ENCODE measurements around the gene MRPL24.
A peak's percentile ranks its signal among the peaks of the same experiment; 100 is the strongest.

The MRPL24 gene

DNA sequence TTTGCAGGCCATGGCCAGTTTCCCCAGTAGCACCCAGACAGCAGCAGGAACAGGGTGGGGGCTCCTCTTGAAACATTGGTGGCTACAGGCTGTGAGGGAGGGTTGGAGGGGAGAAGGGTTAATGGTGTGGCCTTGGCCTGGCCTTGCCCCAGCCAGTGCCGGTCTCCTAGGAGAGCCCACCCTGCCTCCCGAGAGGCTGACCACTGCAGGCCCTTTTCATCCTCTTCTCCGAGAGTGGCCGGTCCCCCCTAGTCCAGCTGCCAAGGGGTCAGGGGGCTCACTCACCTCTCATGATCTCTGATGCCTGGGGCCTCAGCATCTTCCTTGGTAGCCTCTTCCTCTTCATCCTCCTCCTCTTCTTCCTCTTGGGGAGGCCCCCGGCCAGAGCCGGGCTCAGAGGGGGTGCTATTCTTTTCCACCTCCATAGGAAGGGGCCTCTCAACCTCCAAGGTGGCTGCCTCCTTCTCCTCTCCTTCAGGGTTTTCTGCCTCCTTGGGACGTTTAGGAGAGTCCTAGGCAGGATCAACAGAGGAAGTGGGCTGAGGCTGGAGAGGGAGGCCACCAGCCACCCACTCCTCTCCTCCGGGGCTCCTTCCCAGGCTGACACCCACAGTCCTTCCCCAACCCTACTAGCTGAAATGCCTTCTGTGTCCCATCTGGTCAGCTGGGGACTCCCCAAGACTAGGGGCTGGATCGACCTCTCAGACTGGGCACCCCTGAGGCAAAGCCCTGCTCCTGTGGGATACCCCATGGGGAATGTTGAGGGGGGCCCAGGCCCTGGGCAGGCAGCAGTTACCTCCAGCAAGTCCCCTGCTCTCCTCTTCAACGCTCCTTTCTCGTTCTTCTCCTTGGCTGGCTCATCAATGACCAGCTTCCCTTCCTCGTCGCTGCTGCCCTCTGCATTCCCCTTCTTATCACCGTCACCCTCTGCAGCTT, 2.7 kb upstream of the MRPL24 start:
- DNase-seq, result no peak

DNA sequence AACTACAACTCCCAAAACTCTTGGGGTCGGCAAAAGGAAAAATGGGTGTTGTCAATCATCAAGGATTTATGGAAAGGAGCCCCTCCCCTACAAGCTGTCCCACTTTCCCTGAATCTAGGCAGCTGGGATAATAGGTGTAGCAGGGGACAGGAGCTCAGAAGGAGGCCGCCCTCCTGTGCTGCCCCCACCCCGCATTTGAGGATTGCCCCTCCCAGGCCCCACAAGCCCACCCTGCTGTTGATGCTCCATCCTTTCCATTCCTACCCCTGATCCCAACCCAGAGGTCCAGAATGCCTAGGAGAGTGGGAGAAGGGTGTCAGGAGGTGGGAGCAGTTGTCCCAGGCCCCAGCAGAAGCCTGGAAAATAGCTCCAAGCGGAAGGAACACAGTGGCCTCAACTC, 1.9 kb upstream of the MRPL24 start:
- no peak for DNase-seq

DNA sequence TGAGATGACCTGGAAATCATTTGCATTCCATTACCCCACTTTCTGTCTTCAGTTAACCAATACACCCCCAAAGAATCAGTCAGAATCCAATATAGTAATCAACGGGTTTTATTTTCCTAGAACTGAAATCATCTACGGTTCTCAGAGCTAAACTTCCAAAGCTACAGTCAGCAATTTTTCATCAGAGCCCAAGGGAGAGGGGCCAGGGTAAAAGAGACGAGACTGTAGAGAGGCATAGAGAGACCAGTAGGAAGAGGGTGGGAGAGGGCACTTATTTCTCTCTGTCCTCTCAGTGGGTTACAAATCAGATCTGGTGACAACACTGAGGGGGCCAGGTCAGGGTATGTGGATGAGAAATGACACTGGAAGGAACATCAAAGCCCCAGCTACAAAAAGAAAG, 1.1 kb upstream of the MRPL24 start:
- DNase-seq, result no peak

DNA sequence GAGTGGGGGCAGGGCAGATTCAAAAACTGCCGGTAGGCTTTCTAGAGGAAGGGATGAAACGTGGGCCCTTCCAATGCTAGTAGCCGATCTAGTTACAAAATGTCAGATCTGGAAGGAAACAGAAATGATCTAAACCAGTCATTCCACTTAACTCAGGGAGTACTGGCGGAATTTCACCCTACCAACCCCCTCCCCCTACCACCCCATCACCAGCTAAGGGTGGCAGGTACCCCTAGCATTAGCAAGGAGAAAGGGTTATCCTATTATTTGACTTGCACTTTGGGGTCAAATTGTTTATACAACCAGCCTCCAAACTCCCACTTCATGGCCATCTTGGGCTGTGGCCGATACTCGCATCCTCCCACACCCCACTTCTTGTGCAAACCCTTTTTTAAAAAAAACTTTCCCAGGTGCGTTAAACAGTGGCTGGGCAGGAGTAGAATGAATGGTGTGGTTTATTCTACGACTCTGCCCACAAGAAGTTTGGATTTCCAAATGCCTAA, 644 bp upstream of the MRPL24 start:
- no peak for DNase-seq

DNA sequence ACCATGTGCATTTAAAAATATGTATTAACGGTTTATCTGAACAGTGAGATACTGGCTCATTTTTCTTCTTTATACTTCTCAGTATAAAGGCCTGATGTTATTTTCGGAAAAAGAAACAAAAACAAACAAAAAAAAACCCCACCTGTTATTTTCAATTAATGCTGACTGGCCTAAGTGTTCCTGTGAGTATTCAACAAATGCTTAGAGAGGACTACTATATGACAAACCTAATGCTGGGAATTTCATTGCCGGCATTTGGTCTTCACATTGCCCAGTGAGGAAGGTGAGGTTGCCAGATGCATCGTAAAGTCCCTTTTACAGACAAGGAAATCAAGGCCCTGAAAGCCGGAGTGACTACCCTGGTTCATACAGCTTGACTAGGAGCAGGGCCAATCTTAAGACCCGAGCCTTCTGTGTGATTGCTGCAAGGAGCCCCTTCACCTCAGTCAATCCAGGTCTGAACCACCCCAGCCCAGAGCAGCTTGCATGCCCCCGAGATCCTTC, 599 bp downstream of the MRPL24 start:
- no peak for DNase-seq

DNA sequence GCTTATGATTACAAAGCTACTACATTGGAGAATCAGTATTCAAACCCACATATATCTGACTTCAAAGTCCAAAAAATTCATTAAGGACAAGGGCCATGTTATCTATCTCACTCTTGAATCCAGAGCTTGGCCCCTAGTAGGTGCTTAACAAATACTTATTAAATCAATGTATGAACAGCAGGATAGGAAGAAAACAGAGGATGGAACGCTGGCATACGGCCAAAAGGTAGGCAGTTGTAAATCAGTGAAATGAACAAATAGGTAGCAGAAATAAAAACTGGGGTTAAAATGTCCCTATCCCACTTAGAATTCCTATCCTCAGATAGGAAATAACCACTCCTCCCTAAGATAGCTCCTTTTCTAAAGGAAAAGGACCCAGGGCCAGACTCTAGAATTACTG, 2.0 kb downstream of the MRPL24 start:
- no peak for DNase-seq

DNA sequence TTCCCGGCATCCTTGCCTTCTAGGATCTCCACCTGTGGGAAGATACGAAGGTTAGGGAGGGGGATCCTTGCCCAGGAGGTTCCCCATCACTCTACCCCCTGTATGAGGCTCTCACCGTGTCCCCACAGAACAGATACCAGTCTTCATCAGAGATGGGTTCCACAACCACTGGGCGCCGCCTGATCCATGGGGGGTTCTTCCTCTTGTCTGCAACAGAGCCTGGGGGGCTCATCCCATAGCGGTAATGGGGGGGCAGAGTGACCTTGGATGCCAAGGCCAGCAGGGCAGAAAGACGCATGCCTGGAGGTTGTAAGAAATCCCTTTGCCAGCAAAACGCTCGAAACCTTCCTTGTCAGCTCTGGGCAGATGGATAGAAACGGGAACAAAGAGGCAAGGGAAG, 2.5 kb downstream of the MRPL24 start:
- DNase-seq, result no peak

DNA sequence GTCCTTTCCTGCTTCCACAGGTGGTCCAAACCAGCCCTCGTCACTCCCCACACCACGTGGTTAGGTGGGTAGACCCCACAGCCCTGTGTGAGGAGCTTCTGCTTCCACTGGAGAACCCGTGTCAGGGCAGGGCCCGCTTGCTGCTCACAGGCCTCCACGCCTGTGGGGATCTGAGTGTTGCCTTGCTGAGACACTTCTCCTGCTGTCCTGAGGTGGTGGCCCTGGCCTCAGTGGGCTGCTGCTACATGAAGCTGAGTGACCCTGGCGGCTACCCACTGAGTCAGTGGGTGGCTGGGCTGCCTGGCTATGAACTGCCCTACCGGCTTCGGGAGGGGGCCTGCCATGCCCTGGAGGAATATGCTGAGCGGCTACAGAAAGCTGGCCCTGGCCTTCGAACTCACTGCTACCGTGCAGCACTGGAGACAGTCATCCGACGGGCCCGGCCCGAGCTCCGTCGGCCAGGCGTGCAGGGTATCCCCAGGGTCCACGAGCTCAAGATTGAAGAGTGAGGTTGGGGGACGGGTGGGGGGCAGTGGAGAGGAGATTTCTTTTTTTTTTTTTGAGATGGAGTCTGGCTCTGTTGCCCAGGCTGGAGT, 6.8 kb downstream of the MRPL24 start:
- no peak for DNase-seq

DNA sequence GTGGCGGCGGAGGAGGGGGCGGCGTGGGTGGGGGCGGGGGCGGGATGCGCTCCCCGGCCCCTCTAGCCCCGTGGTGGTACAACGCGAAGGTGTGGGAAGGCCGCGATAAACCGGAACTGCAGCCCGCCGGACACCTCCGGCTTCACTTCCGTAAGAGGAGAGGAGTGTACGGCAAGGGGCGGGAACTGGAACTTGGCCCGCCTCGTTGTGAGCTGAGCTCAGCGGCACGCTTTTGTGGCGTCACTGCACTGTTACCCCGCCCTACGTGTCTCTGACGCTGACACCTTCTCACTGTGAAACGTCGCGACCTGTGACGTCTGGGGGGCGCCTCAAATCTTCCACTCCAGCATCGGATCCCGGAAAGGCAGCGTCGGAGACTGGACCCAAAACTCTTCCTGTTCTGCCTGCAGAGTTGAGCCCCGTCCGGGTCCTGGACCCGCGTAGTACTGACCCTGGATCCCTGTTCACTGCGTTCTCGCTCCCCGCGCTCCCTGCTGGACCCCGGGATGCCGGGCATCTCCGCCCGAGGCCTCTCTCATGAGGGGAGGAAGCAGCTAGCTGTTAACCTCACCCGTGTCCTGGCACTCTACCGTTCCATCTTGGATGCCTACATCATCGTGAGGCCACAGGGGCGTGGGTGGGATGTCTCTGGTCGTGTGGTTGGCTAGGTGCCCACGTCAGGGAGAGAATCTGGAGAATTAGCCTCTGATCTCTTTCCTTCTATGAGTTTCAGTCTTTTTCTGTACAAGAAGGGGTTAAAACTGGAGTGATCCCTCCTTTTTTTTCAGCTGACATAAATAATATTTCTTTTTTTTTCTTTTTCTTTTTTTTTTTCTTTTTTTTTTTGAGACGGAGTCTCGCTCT, 12.1 kb downstream of the MRPL24 start, which contains the start of gene ISG20L2:
TSS of gene ISG20L2 (minus strand) at position 168 of the 864 bp plus-strand sequence. CDS start 1,114 bp downstream, outside the sequence.
- peak; percentile 93 for DNase-seq

DNA sequence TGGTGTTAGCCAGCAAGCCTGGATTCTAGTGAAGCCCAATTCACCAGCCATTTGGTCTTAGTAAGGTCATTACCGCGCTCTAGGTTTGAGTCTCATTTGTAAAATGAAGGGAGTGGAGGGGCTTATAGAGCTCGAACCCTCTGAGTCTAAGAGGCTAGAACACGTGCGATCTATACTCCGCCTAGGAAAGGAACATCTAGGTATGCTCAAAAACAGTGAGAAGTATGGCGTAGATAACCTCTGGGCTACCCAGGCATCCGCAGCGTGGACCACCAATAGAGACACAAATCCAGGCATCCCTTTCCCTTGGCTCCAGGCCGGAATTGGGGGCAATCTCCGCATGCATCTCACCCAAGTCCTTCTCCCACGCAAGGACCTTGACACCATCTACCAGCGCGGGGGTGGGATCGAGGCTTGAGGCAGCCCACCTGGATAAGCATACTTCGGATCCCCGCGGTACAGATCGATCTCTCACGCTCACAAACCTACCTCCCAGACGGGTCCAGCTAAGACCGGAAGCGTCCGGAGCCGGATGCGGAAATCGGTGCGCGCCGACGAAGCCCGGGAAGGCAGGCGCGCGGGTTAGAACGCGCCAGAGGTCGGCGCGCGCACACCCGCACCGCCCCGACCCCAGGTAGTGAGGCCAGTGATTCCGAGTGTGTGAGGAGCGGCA, 12.8 kb downstream of the MRPL24 start, which contains the start of gene METTL25B:
TSS of gene METTL25B (plus strand) at position 544 of the 673 bp plus-strand sequence. CDS start 636 bp downstream, outside the sequence.
- peak; percentile 89 for DNase-seq

DNA sequence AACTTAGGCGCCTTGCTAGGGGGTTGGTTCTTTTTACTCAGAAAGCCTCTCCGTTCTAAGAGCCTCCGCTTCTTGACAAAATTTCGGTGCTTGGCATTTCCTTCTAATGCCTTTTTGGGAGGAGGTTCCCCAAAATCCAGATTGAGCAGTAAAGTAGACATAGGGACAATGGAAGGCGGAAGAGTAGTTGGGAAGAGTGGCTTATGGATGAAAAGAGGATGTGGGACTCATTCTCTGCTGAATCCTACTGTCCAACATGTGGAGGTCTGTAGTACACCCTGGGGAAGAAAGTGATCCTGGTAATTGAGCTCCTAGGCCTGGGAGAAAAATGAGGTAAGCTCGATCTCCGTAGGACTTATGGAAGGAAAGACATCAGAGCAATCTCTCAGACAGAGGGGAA, 13.4 kb downstream of the MRPL24 start:
- no peak for DNase-seq

DNA sequence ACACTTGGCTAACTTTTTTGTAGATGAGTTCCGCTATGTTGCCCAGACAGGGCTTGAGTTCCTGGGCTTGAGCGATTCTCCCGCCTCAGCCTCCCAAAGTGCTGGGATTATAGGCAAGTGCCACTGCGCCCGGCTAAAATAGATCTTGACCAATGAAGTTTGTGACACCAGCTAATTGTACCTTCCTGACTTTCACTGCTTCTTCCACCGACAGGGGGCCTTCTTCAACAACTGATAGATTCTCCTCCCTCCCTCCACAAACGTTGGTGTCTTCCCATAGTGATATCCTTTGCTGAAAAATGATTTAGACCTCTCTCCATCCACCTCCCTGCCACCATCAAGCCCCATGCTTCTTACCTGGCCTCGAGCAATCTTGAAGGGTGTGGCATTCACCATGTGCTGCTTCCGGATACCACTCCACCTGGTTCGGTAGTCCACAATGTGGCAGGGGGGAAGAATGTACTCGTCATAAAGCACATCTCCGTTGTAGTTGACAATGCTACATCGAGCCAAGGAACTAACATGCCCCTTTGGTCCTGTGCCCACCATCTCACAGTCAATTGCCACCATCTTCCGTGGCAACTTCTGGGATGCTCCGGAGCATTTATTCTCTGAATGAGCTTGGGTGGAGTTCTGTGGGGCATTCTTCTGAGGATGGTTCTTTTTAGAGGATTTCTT, 14.2 kb downstream of the MRPL24 start:
- peak; percentile 16 for DNase-seq

DNA sequence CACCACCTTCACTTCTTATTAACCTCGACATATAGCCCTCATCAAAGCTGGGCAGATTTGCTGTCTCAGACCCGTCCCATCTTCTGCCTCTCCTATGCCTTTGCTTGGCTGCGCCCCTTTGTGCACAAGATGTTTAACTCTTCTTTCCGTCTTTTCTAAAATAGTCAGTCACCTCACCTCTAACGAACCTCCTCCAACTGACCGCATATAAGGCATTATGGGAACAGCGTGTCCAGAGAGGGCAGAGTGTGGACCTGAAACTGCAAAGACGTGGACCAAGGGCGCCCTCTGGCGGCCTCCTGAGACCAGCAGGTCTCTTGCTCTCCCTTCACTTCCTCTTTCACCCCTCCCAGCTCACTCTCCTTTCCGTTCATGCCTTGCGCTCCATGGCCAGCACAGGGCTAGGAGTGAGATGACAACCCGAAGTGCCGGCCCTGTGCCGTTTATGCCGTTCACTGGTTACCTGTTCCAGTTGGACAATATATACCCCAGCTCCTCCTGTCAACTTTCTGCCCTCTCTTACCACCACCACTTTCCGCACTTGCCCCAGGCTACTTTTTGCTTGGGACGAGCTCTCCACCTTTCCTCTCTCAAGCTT, 15.1 kb downstream of the MRPL24 start:
- DNase-seq, result peak; percentile 87

DNA sequence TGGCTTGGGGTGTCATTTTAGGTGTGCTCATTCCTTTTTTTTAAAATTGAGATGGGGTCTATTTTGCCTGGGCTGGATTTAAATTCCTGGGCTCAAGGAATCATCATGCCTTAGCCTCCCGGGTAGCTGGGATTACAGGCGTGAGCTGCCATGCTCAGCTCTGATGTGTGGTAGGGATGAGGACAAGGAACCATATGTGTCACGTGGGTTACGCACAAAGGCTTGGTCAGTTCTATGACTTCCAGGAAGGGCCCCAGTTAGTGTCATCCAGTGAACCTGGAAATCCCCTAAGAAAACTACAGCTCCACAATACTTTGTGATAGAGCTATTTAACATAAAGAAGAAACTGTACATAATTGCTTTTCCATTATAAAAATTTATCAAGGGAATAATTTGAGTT, 19.4 kb downstream of the MRPL24 start:
- no peak for DNase-seq

DNA sequence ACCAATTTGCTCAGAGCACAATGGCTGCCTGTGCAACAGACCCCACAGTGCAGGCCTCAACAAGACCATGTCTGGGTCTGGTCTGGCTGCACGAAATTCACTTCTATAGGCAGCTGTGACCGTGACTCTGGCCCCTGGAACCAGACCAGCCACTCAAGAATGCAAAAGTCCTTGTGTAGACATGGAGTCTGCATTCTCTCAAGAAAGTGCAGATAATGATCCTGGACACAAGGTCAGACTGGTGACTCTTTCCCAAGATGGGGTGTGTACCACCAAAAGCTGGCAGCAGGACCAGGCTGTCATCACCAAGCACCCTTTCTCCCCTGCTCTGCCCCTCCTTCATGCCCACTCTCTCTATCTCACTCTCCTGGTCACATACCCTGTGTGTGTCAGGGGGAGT, 19.8 kb downstream of the MRPL24 start:
- DNase-seq, result no peak

DNA sequence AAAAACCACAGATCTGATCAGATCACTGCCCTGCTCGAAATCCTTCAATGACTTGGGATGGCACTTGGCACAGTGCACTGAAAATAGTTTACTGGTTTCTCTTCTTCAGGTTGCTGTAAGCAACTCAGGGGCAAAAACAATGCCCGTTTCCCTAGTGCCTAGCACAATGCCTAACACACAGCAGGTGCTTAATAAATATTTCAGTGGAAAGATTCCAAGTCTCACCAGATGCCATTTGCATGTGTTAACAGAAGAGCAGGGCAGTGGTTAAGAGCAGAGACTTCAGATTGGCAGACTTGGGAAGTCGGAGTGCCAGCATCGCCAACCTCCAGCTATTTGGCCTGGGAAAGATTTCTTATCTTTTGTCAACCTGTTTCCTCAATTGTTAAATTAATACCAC, 23.5 kb downstream of the MRPL24 start:
- no peak for DNase-seq

DNA sequence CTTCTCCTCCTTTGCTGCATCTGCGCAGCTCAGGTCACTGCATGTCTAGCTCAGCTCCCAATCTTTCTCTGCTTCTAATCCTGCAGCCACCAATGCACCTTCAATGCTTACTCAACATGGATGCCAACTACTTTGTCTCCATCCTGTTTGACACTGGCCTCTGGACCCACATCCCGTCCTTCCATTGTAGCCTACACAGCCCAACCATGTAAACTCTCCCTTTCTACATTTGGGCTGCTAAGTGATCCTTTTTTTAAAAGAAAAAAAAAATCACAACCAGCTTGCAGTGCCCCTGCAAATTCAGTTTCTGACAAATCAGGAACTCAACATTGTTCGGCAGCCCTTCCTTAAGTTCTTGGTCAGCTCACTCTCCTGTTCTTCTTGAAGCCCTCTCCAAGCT, 26.1 kb downstream of the MRPL24 start:
- no peak for DNase-seq

DNA sequence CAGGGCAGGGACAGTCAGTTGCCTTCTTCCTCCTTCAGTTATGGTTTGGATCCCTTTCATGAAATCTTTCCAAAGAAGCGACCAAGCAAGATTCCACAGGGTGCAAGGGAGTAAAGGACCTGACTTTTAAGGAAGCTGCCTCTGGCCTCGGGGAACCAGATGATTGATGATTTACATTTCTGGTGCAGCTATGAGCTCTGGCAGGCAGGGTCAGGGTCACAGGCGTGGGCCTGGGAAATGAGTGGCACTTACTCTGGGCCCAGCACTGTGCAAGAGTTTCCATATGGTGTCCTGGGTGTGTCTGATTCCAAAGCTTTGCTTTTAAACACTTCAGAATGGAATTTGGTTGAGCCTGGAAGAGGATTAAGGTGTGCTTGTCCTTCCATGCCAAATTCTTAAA, 28.3 kb downstream of the MRPL24 start:
- no peak for DNase-seq

DNA sequence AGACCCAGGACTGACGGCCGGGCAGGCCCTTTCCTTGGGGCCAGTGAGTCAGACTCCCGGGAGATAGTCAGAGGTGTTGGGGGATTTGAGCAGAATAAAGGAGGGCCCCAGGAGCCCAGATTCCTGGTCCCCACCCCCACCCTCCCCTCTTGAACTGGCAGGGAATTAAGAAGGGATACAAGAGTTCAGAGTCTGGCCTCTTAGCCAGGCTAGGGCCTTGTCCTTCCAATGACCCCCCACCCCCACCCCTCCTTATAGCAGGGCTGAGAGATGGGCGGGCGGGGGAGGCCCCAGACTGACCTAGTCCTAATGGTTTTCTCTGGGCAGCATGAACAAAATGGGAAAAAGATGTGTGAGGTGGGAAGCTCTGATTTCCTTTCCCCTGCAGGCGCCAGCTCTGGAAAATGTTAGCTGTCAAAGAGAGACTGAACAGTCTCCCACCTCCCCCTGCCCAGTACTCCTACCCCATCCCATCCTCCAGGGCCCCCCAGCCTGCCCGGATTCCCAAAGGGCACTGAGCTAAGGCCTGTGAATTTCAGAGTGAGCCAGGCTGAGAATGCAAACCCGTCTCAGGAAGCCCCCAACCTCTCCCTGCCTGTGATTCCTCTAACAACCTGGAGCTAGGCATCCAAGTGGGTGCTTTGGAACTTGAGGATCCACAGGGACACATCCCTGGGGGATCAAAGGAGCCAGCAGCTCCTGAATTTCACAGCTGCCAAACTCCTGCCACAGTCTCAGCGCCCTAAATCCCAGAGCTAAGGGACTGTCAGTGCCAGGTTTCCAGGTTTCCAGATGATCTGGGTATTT, 29.7 kb downstream of the MRPL24 start:
- DNase-seq, result no peak
